Gastroesophageal sphincter (tissue), 4 donors: ENCODE data around the gene THBS1. TPM values are rescaled to one million over a fixed set of nuclear protein-coding genes. Genes with fewer than 3 reads are reported as not detected.
A peak's percentile ranks its signal among the peaks of the same experiment; 100 is the strongest.

ENCODE experiments used
- ATAC-seq: fragments of 150-250 bp; one replicate; pipeline ENCODE4 v1.9.1; 2016; ENCODE audit warnings: mild to moderate bottlenecking, moderate library complexity
- H3K27ac ChIP-seq, 4 donors: fragments of 200-600 bp; sonication (generic) in 3 of 4; 1 replicate in 3 of 4; 2 replicates in 1 of 4; pipeline ENCODE4 v1.5.1; 2016 to 2019
- H3K27me3 ChIP-seq: fragments of 200-600 bp; sonication (generic); one replicate; pipeline ENCODE4 v1.5.1; 2019
- H3K36me3 ChIP-seq, 2 donors: fragments of 200-600 bp; sonication (generic); one replicate each; pipeline ENCODE4 v1.5.1; 2019; ENCODE audit warnings: control low read depth in 1 of 2
- H3K4me1 ChIP-seq, 3 donors: fragments of 200-600 bp; sonication (generic); 1 replicate in 2 of 3; 2 replicates in 1 of 3; pipeline ENCODE4 v1.5.1; 2016 to 2019; ENCODE audit warnings: control low read depth in 2 of 3
- H3K4me3 ChIP-seq, 2 donors: fragments of 200-600 bp; sonication (generic); one replicate each; pipeline ENCODE4 v1.5.1; 2019; ENCODE audit warnings: mild to moderate bottlenecking in 1 of 2, moderate library complexity in 1 of 2
- H3K9me3 ChIP-seq, 3 donors: fragments of 200-600 bp; sonication (generic); one replicate each; pipeline ENCODE4 v1.5.1; 2017 to 2019; ENCODE audit warnings: control low read depth in 2 of 3
- CTCF ChIP-seq, 4 experiments: fragments of 200-600 bp in 2 of 4; fragments of 450-650 bp in 2 of 4; sonication (generic) in 1 of 4; IDR thresholded peaks; one replicate each; pipeline ENCODE4 v1.5.1; 2017 to 2019; ENCODE audit warnings: antibody characterized with exemption in 4 of 4, mild to moderate bottlenecking in 2 of 4, moderate library complexity in 2 of 4
- EP300 ChIP-seq: sonication (generic); formaldehyde crosslinking; IDR thresholded peaks from one replicate; pipeline ENCODE4 v1.6.1; 2017; ENCODE audit warnings: antibody characterized with exemption, mild to moderate bottlenecking
- POLR2A ChIP-seq, 2 donors: fragments of 450-650 bp; IDR thresholded peaks; one replicate each; pipeline ENCODE4 v1.6.1; 2017; ENCODE audit warnings: antibody characterized with exemption in 2 of 2, mild to moderate bottlenecking in 2 of 2, moderate library complexity in 1 of 2
- POLR2AphosphoS5 ChIP-seq: sonication (generic); formaldehyde crosslinking; IDR thresholded peaks from one replicate; pipeline ENCODE4 v1.6.1; 2017; ENCODE audit warnings: antibody characterized with exemption
- WGBS, 2 donors: methylation state at CpG; one replicate each; pipeline ENCODE4 v1.1.5; 2018; ENCODE audit warnings: low coverage in 1 of 2; 5-methylcytosine and 5-hydroxymethylcytosine counted together
- total RNA-seq, 4 donors: library from RNA; depleted of rRNA; stranded (reverse); fragments of >200 nt; gene quantifications; one replicate each; pipeline ENCODE4 v1.1.0, GENCODE V29; 2016

Gene THBS1
- total RNA-seq, 4 donors from 2014 or later = 183 to 1,645 (median 277) TPM

GRCh38 chr15:39555885-39556284 is 25.0 kb upstream of the THBS1 start:
- no peak for ATAC-seq
- H3K4me1 ChIP-seq = peaks cover 0 to 56% (median 11%) of the 10 kb centered on the region in 3 donors
- H3K36me3 ChIP-seq = no peaks in the 10 kb centered on the region
- H3K27ac ChIP-seq = peak overlapping the region in 2 of 4 donors; percentile 60 to 70
- WGBS, 2 donors = 57 to 67% methylated on average over 4 of the region's 4 CpGs
- TF ChIP-seq CTCF (IDR thresholded peaks at IDR 0.05) (no peak), POLR2A (IDR thresholded peaks at IDR 0.05) (no peak), EP300 (no peak), POLR2AphosphoS5 (no peak)
- H3K9me3 ChIP-seq = no peaks in the 10 kb centered on the region
- H3K27me3 ChIP-seq = no peaks in the 10 kb centered on the region
- H3K4me3 ChIP-seq = no peak overlapping the region

GRCh38 chr15:39556461-39556860 is 24.4 kb upstream of the THBS1 start:
- peak overlapping the region in 2 of 4 donors; percentile 60 to 70 for H3K27ac ChIP-seq
- no peak overlapping the region for H3K4me3 ChIP-seq
- peaks cover 0 to 56% (median 11%) of the 10 kb centered on the region in 3 donors for H3K4me1 ChIP-seq
- no peak for TF ChIP-seq POLR2AphosphoS5
- TF ChIP-seq POLR2A (IDR thresholded peaks at IDR 0.05) = no peak
- no peak for TF ChIP-seq EP300
- no peak for TF ChIP-seq CTCF (IDR thresholded peaks at IDR 0.05)
- no peaks in the 10 kb centered on the region for H3K36me3 ChIP-seq
- H3K27me3 ChIP-seq = no peaks in the 10 kb centered on the region
- no peaks in the 10 kb centered on the region for H3K9me3 ChIP-seq
- ATAC-seq = no peak
- WGBS, 2 donors = 33 to 40% methylated on average over 1 to 4 of the region's 7 CpGs

- Histone ChIP-seq H3K36me3 (no peaks in the 10 kb centered on the region), H3K27me3 (no peaks in the 10 kb centered on the region), H3K9me3 (no peaks in the 10 kb centered on the region), H3K4me1 (peaks cover 0 to 45% (median 9%) of the 10 kb centered on the region in 3 donors), H3K4me3 (no peak overlapping the region), H3K27ac (no peak overlapping the region)
- no peak for ATAC-seq
- WGBS, 2 donors = 66 to 100% methylated on average over 1 to 3 of the region's 3 CpGs
- TF ChIP-seq POLR2A (IDR thresholded peaks at IDR 0.05) (no peak), POLR2AphosphoS5 (no peak), EP300 (no peak), CTCF (IDR thresholded peaks at IDR 0.05) (no peak)
Observed at GRCh38 chr15:39558421-39558820, 22.5 kb upstream of the THBS1 start.

GRCh38 chr15:39564972-39565665 is 15.8 kb upstream of the THBS1 start:
- WGBS, 2 donors = 91 to 93% methylated on average over 4 of the region's 4 CpGs
- Histone ChIP-seq H3K4me1 (no peaks in the 10 kb centered on the region), H3K27me3 (no peaks in the 10 kb centered on the region), H3K9me3 (no peaks in the 10 kb centered on the region), H3K27ac (no peak overlapping the region), H3K4me3 (no peak overlapping the region), H3K36me3 (no peaks in the 10 kb centered on the region)
- ATAC-seq = no peak
- TF ChIP-seq POLR2A (IDR thresholded peaks at IDR 0.05) = no peak
- TF ChIP-seq EP300 = no peak
- TF ChIP-seq POLR2AphosphoS5 = no peak
- no peak for TF ChIP-seq CTCF (IDR thresholded peaks at IDR 0.05)

- 90% methylated on average over 2 of the region's 2 CpGs; no CpG with 5 or more reads in 1 of the 2 donors for WGBS, 2 donors
Observed at GRCh38 chr15:39565851-39566250, 15.0 kb upstream of the THBS1 start.

More at GRCh38 chr15:39565851-39566250, 15.0 kb upstream of the THBS1 start:
- Histone ChIP-seq H3K36me3 (no peaks in the 10 kb centered on the region), H3K4me3 (no peak overlapping the region), H3K4me1 (no peaks in the 10 kb centered on the region), H3K9me3 (no peaks in the 10 kb centered on the region), H3K27me3 (no peaks in the 10 kb centered on the region), H3K27ac (no peak overlapping the region)
- ATAC-seq = no peak
- no peak for TF ChIP-seq POLR2AphosphoS5
- no peak for TF ChIP-seq POLR2A (IDR thresholded peaks at IDR 0.05)
- no peak for TF ChIP-seq EP300
- no peak for TF ChIP-seq CTCF (IDR thresholded peaks at IDR 0.05)
